Measurements from ENCODE around the gene F13A1. TPM values are rescaled to one million over a fixed set of nuclear protein-coding genes. Genes with fewer than 3 reads are reported as not detected.

The F13A1 gene
- polyA plus RNA-seq, 1 of the 3 experiments (the other 2 are of a cell fraction) = not detected

- no peaks in the 10 kb centered on the region for H3K36me3 ChIP-seq (replicated peaks in 1 of 2; ENCODE audit: control insufficient read depth in 1 of 2, insufficient read depth in 2 of 2, low read length in 1 of 2)
- H3K27me3 ChIP-seq (ENCODE audit: insufficient read depth) = peaks cover 14% of the 10 kb centered on the region
- H3F3A ChIP-seq (replicated peaks; ENCODE audit: insufficient read depth) = no peaks in the 10 kb centered on the region
- whole genome bisulfite sequencing (ENCODE audit: low lambda C conversion rate) = 21% methylated on average over 1 of the region's 1 CpG
- H2AFZ ChIP-seq (ENCODE audit: low read depth) = no peak overlapping the region
- TF ChIP-seq MEF2A (IDR thresholded peaks at IDR 0.05; ENCODE audit: borderline replicate concordance, low read depth) (no peak), RFX5 (IDR thresholded peaks at IDR 0.05; ENCODE audit: low read length) (no peak), YY1 (IDR thresholded peaks at IDR 0.05; ENCODE audit: low read depth) (no peak), TEAD4 (IDR thresholded peaks at IDR 0.05; ENCODE audit: borderline replicate concordance, insufficient read depth) (no peak), RCOR1 (IDR thresholded peaks at IDR 0.05; ENCODE audit: low read length) (no peak), SMC3 (IDR thresholded peaks at IDR 0.05; ENCODE audit: low read depth, low read length) (no peak), ELF1 (IDR thresholded peaks at IDR 0.05) (no peak), USF1 (IDR thresholded peaks at IDR 0.05; ENCODE audit: borderline replicate concordance, low read depth) (no peak), IRF3 (IDR thresholded peaks at IDR 0.05; ENCODE audit: low read depth, low read length) (no peak), TAF1 (IDR thresholded peaks at IDR 0.05; ENCODE audit: borderline replicate concordance, low read depth, low read length) (no peak), NFIC (IDR thresholded peaks at IDR 0.05; ENCODE audit: borderline replicate concordance) (no peak), RAD21 (IDR thresholded peaks at IDR 0.05; ENCODE audit: low read length) (no peak)
- H3K79me2 ChIP-seq (ENCODE audit: insufficient read depth) = no peaks in the 10 kb centered on the region
- H3K9me3 ChIP-seq = no peaks in the 10 kb centered on the region
- H3K4me3 ChIP-seq (ENCODE audit: low read depth in 2 of 2, low read length in 1 of 2) = no peak overlapping the region
- ChIA-PET CTCF (interaction anchor here (1.3 kb wide), 1 partner anchor 18 kb away, joined by 3 read pairs; no protein-coding TSS in a partner anchor), POLR2A (no interaction called here)
- H3K27ac ChIP-seq (ENCODE audit: low read depth in 2 of 2, low read length in 1 of 2) = no peak overlapping the region
- no peaks in the 10 kb centered on the region for H3K4me1 ChIP-seq (ENCODE audit: control insufficient read depth in 1 of 2, insufficient read depth in 2 of 2, low read depth in 1 of 2, low read length in 1 of 2)
- no peak overlapping the region for H3K9ac ChIP-seq
- no peaks in the 10 kb centered on the region for H3K9me2 ChIP-seq
- DNase-seq = no peak
- H3K4me2 ChIP-seq = no peak overlapping the region
- H4K20me1 ChIP-seq (ENCODE audit: insufficient read depth) = no peaks in the 10 kb centered on the region
Measured at GRCh38 chr6:6314596-6314995, 5.9 kb downstream of the F13A1 start.

GRCh38 chr6:6312901-6313441 lies 7.5 kb downstream of the F13A1 start:
- ChIA-PET POLR2A (no interaction called here), CTCF (no interaction called here)
- WGBS (ENCODE audit: low lambda C conversion rate) = 8% methylated on average over 6 of the region's 6 CpGs
- no peak overlapping the region for H3K4me3 ChIP-seq (ENCODE audit: low read depth in 2 of 2, low read length in 1 of 2)
- no peak for DNase-seq
- no peaks in the 10 kb centered on the region for H3K79me2 ChIP-seq (ENCODE audit: insufficient read depth)
- peaks cover 3% of the 10 kb centered on the region; the same call in 1 of the 2 replicates for H3K27me3 ChIP-seq (ENCODE audit: insufficient read depth)
- no peak overlapping the region for H2AFZ ChIP-seq (ENCODE audit: low read depth)
- H3K4me1 ChIP-seq (ENCODE audit: control insufficient read depth in 1 of 2, insufficient read depth in 2 of 2, low read depth in 1 of 2, low read length in 1 of 2) = no peaks in the 10 kb centered on the region
- H3K9ac ChIP-seq = no peak overlapping the region
- H3K27ac ChIP-seq (ENCODE audit: low read depth in 2 of 2, low read length in 1 of 2) = no peak overlapping the region
- no peaks in the 10 kb centered on the region for H3K9me3 ChIP-seq
- H3K9me2 ChIP-seq = no peaks in the 10 kb centered on the region
- H3K36me3 ChIP-seq (replicated peaks in 1 of 2; ENCODE audit: control insufficient read depth in 1 of 2, insufficient read depth in 2 of 2, low read length in 1 of 2) = no peaks in the 10 kb centered on the region
- TF ChIP-seq FOSL2 (IDR thresholded peaks at IDR 0.05; ENCODE audit: borderline replicate concordance, low read depth) = no peak
- no peak for TF ChIP-seq FOXJ3 (CRISPR knock-in tag; IDR thresholded peaks at IDR 0.05)
- TF ChIP-seq NFIC (IDR thresholded peaks at IDR 0.05; ENCODE audit: borderline replicate concordance) = no peak
- TF ChIP-seq SIN3A (IDR thresholded peaks at IDR 0.05; ENCODE audit: borderline replicate concordance, low read depth, low read length) = no peak
- no peak for TF ChIP-seq EZH2phosphoT487 (IDR thresholded peaks at IDR 0.05; ENCODE audit: borderline replicate concordance, low read depth)
- TF ChIP-seq MEF2A (IDR thresholded peaks at IDR 0.05; ENCODE audit: borderline replicate concordance, low read depth) = no peak
- no peaks in the 10 kb centered on the region for H4K20me1 ChIP-seq (ENCODE audit: insufficient read depth)
- H3K4me2 ChIP-seq = no peak overlapping the region
- no peaks in the 10 kb centered on the region for H3F3A ChIP-seq (replicated peaks; ENCODE audit: insufficient read depth)

All from SK-N-SH (cell line).